Tibial nerve (tissue), 3 donors: Measurements from ENCODE around the gene C11orf68.

Experiments
- POLR2A ChIP-seq, 2 donors: fragments of 450-650 bp; IDR thresholded peaks; one replicate each; pipeline ENCODE4 v1.6.1; 2017; ENCODE audit warnings: antibody characterized with exemption in 2 of 2, mild to moderate bottlenecking in 2 of 2, moderate library complexity in 2 of 2
- TF ChIP-seq, protein P1 (sequence below), 5 experiments: fragments of 200-600 bp in 3 of 5; fragments of 450-650 bp in 2 of 5; sonication (generic) in 3 of 5; IDR thresholded peaks; one replicate each; pipeline ENCODE4 v1.5.1; 2016 to 2019; ENCODE audit warnings: antibody characterized with exemption in 5 of 5, mild to moderate bottlenecking in 3 of 5, moderate library complexity in 2 of 5

DNA sequence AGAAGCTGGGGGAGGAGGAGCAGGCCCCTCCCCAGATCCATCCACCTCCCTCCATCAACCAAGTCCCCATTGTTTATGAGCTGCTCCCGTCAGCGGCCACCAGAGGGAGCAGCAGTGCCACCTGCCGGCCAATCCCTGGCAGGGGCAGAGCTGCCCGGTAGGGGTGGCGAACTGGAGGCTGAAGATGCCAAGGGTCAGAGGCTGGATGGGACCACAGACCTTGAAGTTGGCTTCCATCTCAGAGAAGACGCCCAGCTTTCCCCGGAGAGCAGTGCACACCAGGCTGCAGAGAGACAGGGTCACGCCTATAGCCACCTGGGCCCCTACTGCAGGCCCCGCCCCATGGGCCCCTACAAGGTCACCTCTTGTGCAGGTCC is 34.2 kb downstream of the C11orf68 start:
- no peak for TF ChIP-seq POLR2A (IDR thresholded peaks at IDR 0.05)
- TF ChIP-seq, protein P1, sequence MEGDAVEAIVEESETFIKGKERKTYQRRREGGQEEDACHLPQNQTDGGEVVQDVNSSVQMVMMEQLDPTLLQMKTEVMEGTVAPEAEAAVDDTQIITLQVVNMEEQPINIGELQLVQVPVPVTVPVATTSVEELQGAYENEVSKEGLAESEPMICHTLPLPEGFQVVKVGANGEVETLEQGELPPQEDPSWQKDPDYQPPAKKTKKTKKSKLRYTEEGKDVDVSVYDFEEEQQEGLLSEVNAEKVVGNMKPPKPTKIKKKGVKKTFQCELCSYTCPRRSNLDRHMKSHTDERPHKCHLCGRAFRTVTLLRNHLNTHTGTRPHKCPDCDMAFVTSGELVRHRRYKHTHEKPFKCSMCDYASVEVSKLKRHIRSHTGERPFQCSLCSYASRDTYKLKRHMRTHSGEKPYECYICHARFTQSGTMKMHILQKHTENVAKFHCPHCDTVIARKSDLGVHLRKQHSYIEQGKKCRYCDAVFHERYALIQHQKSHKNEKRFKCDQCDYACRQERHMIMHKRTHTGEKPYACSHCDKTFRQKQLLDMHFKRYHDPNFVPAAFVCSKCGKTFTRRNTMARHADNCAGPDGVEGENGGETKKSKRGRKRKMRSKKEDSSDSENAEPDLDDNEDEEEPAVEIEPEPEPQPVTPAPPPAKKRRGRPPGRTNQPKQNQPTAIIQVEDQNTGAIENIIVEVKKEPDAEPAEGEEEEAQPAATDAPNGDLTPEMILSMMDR (IDR thresholded peaks at IDR 0.05) = peak; percentile 97 to 99 (median 99)
